ENCODE results near the gene PMEPA1. TPM values are rescaled to one million over a fixed set of nuclear protein-coding genes. Genes with fewer than 3 reads are reported as not detected.

The PMEPA1 gene
- total RNA-seq, 2 experiments from 2014 or later: 0.76 to 1.3 TPM

- Mint-ChIP-seq H3K27ac (no peak overlapping the region), H3K4me3 (no peak overlapping the region)
Observed at GRCh38 chr20:57654998-57655808, 54.6 kb downstream of the PMEPA1 start.

GRCh38 chr20:57654363-57654997 is 55.3 kb downstream of the PMEPA1 start:
- ChIA-PET POLR2A (interaction anchor here (0.9 to 1.2 kb wide), 3 partner anchors 32 to 35 kb away, joined by 3 to 5 read pairs (median 5); partner anchors contain the start of gene ZBP1), CTCF (interaction anchor here (0.7 to 2.3 kb wide), 13 partner anchors 11 to 1052 kb away, joined by 3 to 12 read pairs (median 5); partner anchors contain the start of gene ZBP1)
- peaks cover 2% of the 10 kb centered on the region for H3K27me3 Mint-ChIP-seq
- no peak overlapping the region for H3K4me3 Mint-ChIP-seq
- H3K36me3 Mint-ChIP-seq (ENCODE audit: low read depth): no peaks in the 10 kb centered on the region
- peak; percentile 60 for DNase-seq
- peaks cover 11% of the 10 kb centered on the region for H3K4me1 Mint-ChIP-seq
- H3K27ac Mint-ChIP-seq: no peak overlapping the region
- no peaks in the 10 kb centered on the region for H3K9me3 Mint-ChIP-seq

More at GRCh38 chr20:57654998-57655808, 54.6 kb downstream of the PMEPA1 start:
- ChIA-PET CTCF (interaction anchor here (0.7 to 2.0 kb wide), 5 partner anchors 12 to 1051 kb away, joined by 3 to 7 read pairs (median 5); no protein-coding TSS in a partner anchor), POLR2A (no interaction called here)
- no peaks in the 10 kb centered on the region for H3K9me3 Mint-ChIP-seq
- DNase-seq: peak; percentile 14
- no peaks in the 10 kb centered on the region for H3K36me3 Mint-ChIP-seq (ENCODE audit: low read depth)
- peaks cover 2% of the 10 kb centered on the region for H3K27me3 Mint-ChIP-seq
- peaks cover 11% of the 10 kb centered on the region for H3K4me1 Mint-ChIP-seq

- DNase-seq: peak; percentile 14
- Mint-ChIP-seq H3K4me3 (no peak overlapping the region), H3K27me3 (peaks cover 2% of the 10 kb centered on the region), H3K4me1 (peaks cover 9% of the 10 kb centered on the region), H3K36me3 (ENCODE audit: low read depth) (no peaks in the 10 kb centered on the region), H3K27ac (no peak overlapping the region), H3K9me3 (no peaks in the 10 kb centered on the region)
- CTCF ChIA-PET: interaction anchor here (0.5 to 2.3 kb wide), 16 partner anchors 11 to 585 kb away, joined by 3 to 12 read pairs (median 4); partner anchors contain the start of gene ZBP1
- POLR2A ChIA-PET: interaction anchor here (0.9 to 1.2 kb wide), 3 partner anchors 31 to 35 kb away, joined by 3 to 5 read pairs (median 5); partner anchors contain the start of gene ZBP1
Observed at GRCh38 chr20:57653910-57654309, 55.9 kb downstream of the PMEPA1 start.

- POLR2A ChIA-PET: interaction anchor here (0.9 to 1.2 kb wide), 3 partner anchors 31 to 34 kb away, joined by 3 to 5 read pairs (median 5); partner anchors contain the start of gene ZBP1
- H3K27me3 Mint-ChIP-seq: peaks cover 2% of the 10 kb centered on the region
- CTCF ChIA-PET: interaction anchor here (0.5 to 2.3 kb wide), 16 partner anchors 10 to 585 kb away, joined by 3 to 12 read pairs (median 4); partner anchors contain the start of gene ZBP1
- H3K4me3 Mint-ChIP-seq: no peak overlapping the region
- H3K4me1 Mint-ChIP-seq: peaks cover 9% of the 10 kb centered on the region
- H3K9me3 Mint-ChIP-seq: no peaks in the 10 kb centered on the region
- no peak overlapping the region for H3K27ac Mint-ChIP-seq
- H3K36me3 Mint-ChIP-seq (ENCODE audit: low read depth): no peaks in the 10 kb centered on the region
- peak; percentile 10 for DNase-seq
Observed at GRCh38 chr20:57653546-57653900, 56.3 kb downstream of the PMEPA1 start.

- POLR2A ChIA-PET: interaction anchor here (1.1 kb wide), 1 partner anchor 30 kb away, joined by 5 read pairs; no protein-coding TSS in a partner anchor
- peak; percentile 15 for DNase-seq
Observed at GRCh38 chr20:57652606-57653545, 56.9 kb downstream of the PMEPA1 start.

GRCh38 chr20:57651881-57652605 is 57.8 kb downstream of the PMEPA1 start:
- no peak overlapping the region for H3K27ac Mint-ChIP-seq
- no peak overlapping the region for H3K4me3 Mint-ChIP-seq
- ChIA-PET CTCF (interaction anchor here (0.7 to 2.3 kb wide), 2 partner anchors 29 to 30 kb away, joined by 4 to 12 read pairs; no protein-coding TSS in a partner anchor), POLR2A (no interaction called here)
- H3K9me3 Mint-ChIP-seq: no peaks in the 10 kb centered on the region
- H3K27me3 Mint-ChIP-seq: peaks cover 6% of the 10 kb centered on the region
- no peaks in the 10 kb centered on the region for H3K4me1 Mint-ChIP-seq
- peak; percentile 9 for DNase-seq
- no peaks in the 10 kb centered on the region for H3K36me3 Mint-ChIP-seq (ENCODE audit: low read depth)

More at GRCh38 chr20:57652606-57653545, 56.9 kb downstream of the PMEPA1 start:
- no peaks in the 10 kb centered on the region for H3K36me3 Mint-ChIP-seq (ENCODE audit: low read depth)
- CTCF ChIA-PET: interaction anchor here (0.9 to 2.3 kb wide), 8 partner anchors 25 to 530 kb away, joined by 3 to 12 read pairs (median 6); partner anchors contain the start of gene ZBP1
- H3K27me3 Mint-ChIP-seq: peaks cover 3% of the 10 kb centered on the region
- H3K4me1 Mint-ChIP-seq: peaks cover 3% of the 10 kb centered on the region
- H3K27ac Mint-ChIP-seq: no peak overlapping the region
- no peak overlapping the region for H3K4me3 Mint-ChIP-seq
- no peaks in the 10 kb centered on the region for H3K9me3 Mint-ChIP-seq

GRCh38 chr20:57650756-57651483 is 58.9 kb downstream of the PMEPA1 start:
- Mint-ChIP-seq H3K9me3 (no peaks in the 10 kb centered on the region), H3K4me1 (no peaks in the 10 kb centered on the region), H3K27ac (no peak overlapping the region), H3K27me3 (peaks cover 9% of the 10 kb centered on the region), H3K36me3 (ENCODE audit: low read depth) (no peaks in the 10 kb centered on the region), H3K4me3 (no peak overlapping the region)
- peak; percentile 12 for DNase-seq
- CTCF ChIA-PET: interaction anchor here (0.7 kb wide), 1 partner anchor 28 kb away, joined by 4 read pairs; no protein-coding TSS in a partner anchor
- POLR2A ChIA-PET: no interaction called here

GRCh38 chr20:57650266-57650665 is 59.5 kb downstream of the PMEPA1 start:
- Mint-ChIP-seq H3K4me1 (no peaks in the 10 kb centered on the region), H3K27ac (no peak overlapping the region), H3K27me3 (peaks cover 9% of the 10 kb centered on the region), H3K4me3 (no peak overlapping the region), H3K9me3 (no peaks in the 10 kb centered on the region), H3K36me3 (ENCODE audit: low read depth) (no peaks in the 10 kb centered on the region)
- ChIA-PET CTCF (no interaction called here), POLR2A (no interaction called here)
- no peak for DNase-seq

- no peak overlapping the region for H3K27ac Mint-ChIP-seq
- H3K9me3 Mint-ChIP-seq: peaks cover under 1% of the 10 kb centered on the region
- no peaks in the 10 kb centered on the region for H3K36me3 Mint-ChIP-seq (ENCODE audit: low read depth)
- ChIA-PET CTCF (interaction anchor here (1.0 to 1.6 kb wide), 2 partner anchors 27 to 29 kb away, joined by 3 to 4 read pairs; partner anchors contain the start of gene ZBP1), POLR2A (no interaction called here)
- DNase-seq: peak; percentile 7
- H3K4me3 Mint-ChIP-seq: no peak overlapping the region
- peaks cover 14% of the 10 kb centered on the region for H3K27me3 Mint-ChIP-seq
- H3K4me1 Mint-ChIP-seq: no peaks in the 10 kb centered on the region
Observed at GRCh38 chr20:57649617-57650015, 60.2 kb downstream of the PMEPA1 start.

GRCh38 chr20:57648878-57649616 is 60.8 kb downstream of the PMEPA1 start:
- H3K9me3 Mint-ChIP-seq: peaks cover 3% of the 10 kb centered on the region
- CTCF ChIA-PET: interaction anchor here (1.0 to 1.6 kb wide), 2 partner anchors 26 to 29 kb away, joined by 3 to 4 read pairs; partner anchors contain the start of gene ZBP1
- H3K4me3 Mint-ChIP-seq: no peak overlapping the region
- DNase-seq: no peak
- H3K27me3 Mint-ChIP-seq: peaks cover 18% of the 10 kb centered on the region
- no peak overlapping the region for H3K27ac Mint-ChIP-seq
- no peaks in the 10 kb centered on the region for H3K36me3 Mint-ChIP-seq (ENCODE audit: low read depth)
- no peaks in the 10 kb centered on the region for H3K4me1 Mint-ChIP-seq
- POLR2A ChIA-PET: interaction anchor here (1.1 to 1.4 kb wide), 2 partner anchors 15 to 29 kb away, joined by 4 to 6 read pairs; partner anchors contain the start of gene ZBP1

Measured in activated CD4-positive, alpha-beta memory T cell treated with anti-CD3 and anti-CD28 coated beads, Interleukin-2, amount 10 ng/mL, durations not matched to agents 7 days and 5 days (primary cell).